NT2/D1 (cell line): ENCODE data around the gene CTBP1.

Experiments
- SUZ12 ChIP-seq: IDR thresholded peaks from 2 replicates; pipeline ENCODE4 v1.6.1; 2011; ENCODE audit not compliant: insufficient read length, insufficient read depth; ENCODE audit errors: extremely low read depth
- YY1 ChIP-seq: IDR thresholded peaks from 2 replicates; pipeline ENCODE4 v1.6.1; 2011; ENCODE audit not compliant: insufficient read length, insufficient read depth

DNA sequence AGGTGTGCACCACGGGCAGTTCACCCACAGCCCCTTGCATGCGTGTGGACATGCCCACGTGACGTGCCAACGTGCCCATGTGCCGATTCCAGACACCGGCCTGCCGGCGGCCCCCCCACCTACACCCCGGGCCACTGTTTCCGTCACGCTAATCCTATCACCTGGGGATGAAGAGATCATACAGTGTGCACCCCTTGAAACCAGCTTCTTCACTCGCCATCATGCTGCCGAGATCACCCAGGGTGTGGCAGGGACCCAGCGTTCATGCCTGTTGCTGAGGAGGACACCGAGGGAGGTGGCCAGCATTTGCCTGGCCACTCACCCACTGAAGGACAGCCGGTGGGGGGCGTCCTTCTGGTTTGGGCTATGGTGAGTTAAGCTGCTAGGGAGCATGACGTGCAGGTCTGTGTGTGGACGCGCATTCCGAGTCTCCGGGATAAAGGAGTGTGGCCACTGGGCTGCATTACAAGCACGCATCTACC is 14.1 kb downstream of the CTBP1 start:
- TF ChIP-seq YY1 (no peak), SUZ12 (no peak)
